IPS-15b (cell line): ENCODE measurements around the gene ZNF558.

Experiments used
- H3K27me3 ChIP-seq: one replicate; pipeline ENCODE4 v1.6.1; 2013; ENCODE audit warnings: low read length; ENCODE audit not compliant: control insufficient read depth, insufficient read depth
- H3K36me3 ChIP-seq: one replicate; pipeline ENCODE4 v1.6.1; 2013; ENCODE audit warnings: low read length; ENCODE audit not compliant: control insufficient read depth, insufficient read depth
- H3K4me1 ChIP-seq: one replicate; pipeline ENCODE4 v1.6.1; 2013; ENCODE audit warnings: mild to moderate bottlenecking, low read length; ENCODE audit not compliant: control insufficient read depth, insufficient read depth
- H3K4me3 ChIP-seq: one replicate; pipeline ENCODE4 v1.5.1; 2013; ENCODE audit warnings: low read depth, low read length
- H3K9ac ChIP-seq: one replicate; pipeline ENCODE4 v1.6.1; 2013; ENCODE audit warnings: low read depth, mild to moderate bottlenecking, low read length
- H3K9me3 ChIP-seq: one replicate; pipeline ENCODE4 v1.6.1; 2013; ENCODE audit warnings: mild to moderate bottlenecking, low read length; ENCODE audit not compliant: control insufficient read depth, insufficient read depth

ZNF558 gene

DNA sequence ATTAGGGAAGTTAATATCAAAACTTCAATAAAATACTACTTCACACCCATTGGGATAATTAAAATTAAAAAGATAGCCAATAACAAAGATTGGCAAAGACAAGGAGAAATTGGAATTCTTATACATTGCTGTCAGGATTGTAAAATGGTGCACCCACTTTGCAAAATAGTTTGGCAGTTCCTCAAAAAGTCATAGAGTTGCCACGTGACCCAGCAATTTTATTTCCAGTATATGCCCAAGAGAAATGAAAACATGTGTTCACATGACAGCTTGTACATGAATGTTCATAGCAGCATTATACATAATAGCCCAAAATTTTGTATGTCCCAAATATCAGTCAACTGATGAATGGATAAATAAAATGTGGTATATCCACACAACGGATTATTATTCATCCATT, 3.3 kb upstream of the ZNF558 start:
- Histone ChIP-seq H3K4me3 (no peak overlapping the region), H3K36me3 (no peaks in the 10 kb centered on the region), H3K27me3 (no peaks in the 10 kb centered on the region), H3K9ac (no peak overlapping the region), H3K9me3 (peaks cover 8% of the 10 kb centered on the region), H3K4me1 (no peaks in the 10 kb centered on the region)

DNA sequence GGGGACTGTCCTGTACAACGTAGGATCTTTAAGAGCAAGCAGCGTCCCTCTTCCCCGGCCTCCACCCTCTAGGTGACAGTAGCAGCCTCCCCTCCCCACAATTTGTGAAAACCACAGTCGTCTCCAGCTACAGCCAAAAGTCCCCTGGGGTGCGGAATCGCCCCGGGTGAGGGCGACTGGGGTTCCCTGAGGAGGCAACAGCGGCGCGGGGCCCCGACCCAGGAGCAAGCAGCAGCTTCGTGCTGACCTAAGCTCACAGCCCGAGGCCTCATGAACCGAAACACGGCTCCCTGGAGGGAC, 322 bp downstream of the ZNF558 start:
- H3K9me3 ChIP-seq, result no peaks in the 10 kb centered on the region
- H3K9ac ChIP-seq, result no peak overlapping the region
- no peaks in the 10 kb centered on the region for H3K27me3 ChIP-seq
- H3K4me3 ChIP-seq, result peak overlapping the region; percentile 53
- no peaks in the 10 kb centered on the region for H3K4me1 ChIP-seq
- H3K36me3 ChIP-seq, result no peaks in the 10 kb centered on the region

DNA sequence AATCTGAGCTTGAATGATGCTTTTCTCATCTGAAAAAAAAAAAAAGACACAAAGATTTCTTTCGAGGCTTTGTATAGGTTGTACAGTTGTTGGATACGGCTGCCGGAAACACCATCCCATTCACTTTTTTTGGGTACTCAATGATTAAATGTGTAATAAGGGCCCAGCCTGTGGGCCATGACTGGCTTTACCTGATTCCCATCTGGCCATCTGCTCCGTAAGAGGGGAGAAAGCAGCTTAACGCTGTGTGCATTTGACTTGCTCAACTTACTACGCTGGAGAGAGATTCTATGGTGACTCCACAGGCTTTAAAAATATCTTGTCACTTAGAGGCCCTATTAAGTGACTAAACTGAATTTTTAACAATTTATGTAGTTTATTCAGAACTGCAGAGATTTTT, 731 bp downstream of the ZNF558 start:
- Histone ChIP-seq H3K4me3 (no peak overlapping the region), H3K4me1 (no peaks in the 10 kb centered on the region), H3K9ac (no peak overlapping the region), H3K9me3 (no peaks in the 10 kb centered on the region), H3K36me3 (no peaks in the 10 kb centered on the region), H3K27me3 (no peaks in the 10 kb centered on the region)

DNA sequence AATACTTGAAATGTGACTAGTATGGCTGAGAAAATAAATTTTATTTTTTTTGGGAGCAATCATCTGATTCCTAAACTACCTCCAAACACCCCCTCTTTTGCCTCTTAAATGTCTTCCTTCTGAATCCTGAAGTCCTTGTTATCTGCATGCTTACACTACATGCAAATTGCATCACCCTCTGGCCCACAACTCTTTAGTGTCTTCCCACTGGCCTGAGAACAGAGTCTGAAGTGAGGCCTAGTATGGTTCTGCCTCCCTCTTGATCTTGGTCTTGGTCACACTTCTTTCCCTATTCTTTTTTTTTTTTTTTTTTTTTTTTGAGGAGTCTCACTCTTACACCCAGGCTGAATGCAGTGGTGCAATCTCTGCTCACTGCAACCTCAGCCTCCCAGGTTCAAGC, 4.8 kb downstream of the ZNF558 start:
- H3K27me3 ChIP-seq, result no peaks in the 10 kb centered on the region
- H3K4me1 ChIP-seq, result no peaks in the 10 kb centered on the region
- H3K4me3 ChIP-seq, result no peak overlapping the region
- peaks cover 7% of the 10 kb centered on the region for H3K36me3 ChIP-seq
- no peaks in the 10 kb centered on the region for H3K9me3 ChIP-seq
- H3K9ac ChIP-seq, result no peak overlapping the region

DNA sequence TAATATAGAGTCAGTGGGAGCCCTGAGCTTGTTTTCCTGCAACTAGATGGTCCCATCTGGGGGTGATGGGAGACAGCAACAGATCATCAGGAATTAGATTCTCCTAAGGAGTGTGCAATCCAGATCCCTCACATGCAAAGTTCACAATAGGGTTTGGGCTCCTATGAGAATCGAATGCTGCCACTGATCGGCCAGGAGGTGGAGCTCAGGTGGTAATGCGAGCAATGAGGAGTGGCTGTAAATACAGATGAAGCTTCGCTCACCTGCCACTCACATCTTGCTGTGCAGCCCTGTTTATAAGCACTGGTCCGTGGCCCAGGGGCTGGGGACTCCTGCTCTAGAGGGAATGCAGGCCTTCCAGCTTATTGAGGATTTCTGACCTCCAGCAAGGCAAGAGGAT, 5.7 kb downstream of the ZNF558 start:
- Histone ChIP-seq H3K27me3 (no peaks in the 10 kb centered on the region), H3K36me3 (peaks cover 10% of the 10 kb centered on the region)

DNA sequence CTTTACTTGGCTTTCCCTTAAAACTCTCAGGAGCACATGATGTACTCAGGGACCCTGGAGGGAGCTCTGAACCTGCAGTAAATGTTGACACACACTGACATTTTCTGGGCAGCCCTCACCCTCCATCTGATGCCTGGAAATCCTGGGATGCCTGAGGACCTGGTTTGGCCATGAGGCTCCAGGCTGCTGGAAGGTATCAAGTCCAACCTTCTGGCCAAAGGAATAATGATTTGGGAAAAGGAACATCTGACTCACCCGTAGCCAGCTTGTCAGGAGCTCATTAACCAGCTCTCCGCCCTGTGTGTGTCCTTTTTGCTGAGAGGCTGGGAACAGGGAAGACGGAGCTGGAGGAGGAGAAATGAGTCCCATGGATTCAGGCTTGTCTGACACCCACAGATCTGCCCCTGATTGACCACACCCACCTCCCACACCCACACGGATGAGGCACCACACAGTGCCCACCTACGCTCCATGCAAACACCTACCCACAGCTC, 10.3 kb downstream of the ZNF558 start:
- H3K4me3 ChIP-seq, result no peak overlapping the region
- no peaks in the 10 kb centered on the region for H3K4me1 ChIP-seq
- no peaks in the 10 kb centered on the region for H3K27me3 ChIP-seq
- no peak overlapping the region for H3K9ac ChIP-seq
- H3K36me3 ChIP-seq, result peaks cover 12% of the 10 kb centered on the region
- H3K9me3 ChIP-seq, result peaks cover 4% of the 10 kb centered on the region

More for the DNA sequence above, 5.7 kb downstream of the ZNF558 start:
- Histone ChIP-seq H3K9ac (no peak overlapping the region), H3K4me1 (no peaks in the 10 kb centered on the region), H3K4me3 (no peak overlapping the region), H3K9me3 (no peaks in the 10 kb centered on the region)

DNA sequence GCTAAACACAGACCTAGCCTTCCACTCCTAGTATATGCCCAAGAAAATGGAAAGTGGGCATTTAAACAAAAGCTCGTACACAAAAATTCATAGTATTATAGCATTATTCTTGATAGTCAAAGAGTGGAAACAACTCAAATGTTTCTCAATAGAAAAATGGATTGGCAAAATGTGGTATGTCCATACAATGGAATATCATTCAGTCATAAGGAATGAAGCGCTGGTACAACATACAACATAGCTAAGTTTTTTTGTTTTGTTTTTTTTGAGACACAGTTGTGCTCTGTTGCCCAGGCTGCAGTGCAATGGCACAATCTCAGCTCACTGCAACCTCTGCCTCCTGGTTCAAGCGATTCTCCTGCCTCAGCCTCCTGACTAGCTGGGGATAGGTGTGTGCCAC, 11.9 kb downstream of the ZNF558 start:
- Histone ChIP-seq H3K4me1 (no peaks in the 10 kb centered on the region), H3K27me3 (no peaks in the 10 kb centered on the region), H3K9ac (no peak overlapping the region), H3K4me3 (no peak overlapping the region), H3K9me3 (peaks cover 11% of the 10 kb centered on the region), H3K36me3 (peaks cover 16% of the 10 kb centered on the region)

DNA sequence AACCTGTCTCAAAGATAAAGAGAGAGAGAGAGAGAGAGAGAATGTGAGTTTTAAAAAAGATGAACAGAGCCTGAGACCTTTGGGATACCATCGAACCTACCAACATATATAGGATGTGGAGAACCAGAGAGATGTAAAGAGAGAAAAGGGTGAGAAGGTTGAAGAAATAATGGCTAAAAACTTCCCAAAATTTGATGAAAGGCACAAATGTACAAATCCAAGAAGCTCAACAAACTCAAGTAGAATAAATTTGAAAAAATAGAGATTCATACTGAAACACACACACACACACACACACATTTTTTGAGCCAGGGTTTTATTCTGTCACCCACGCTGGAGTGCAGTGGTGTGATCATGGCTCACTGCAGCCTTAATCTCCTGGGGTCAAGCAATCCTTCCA, 16.3 kb downstream of the ZNF558 start:
- H3K9ac ChIP-seq, result no peak overlapping the region
- peaks cover 14% of the 10 kb centered on the region for H3K36me3 ChIP-seq
- no peaks in the 10 kb centered on the region for H3K27me3 ChIP-seq
- H3K4me3 ChIP-seq, result no peak overlapping the region
- H3K9me3 ChIP-seq, result peaks cover 37% of the 10 kb centered on the region
- no peaks in the 10 kb centered on the region for H3K4me1 ChIP-seq

DNA sequence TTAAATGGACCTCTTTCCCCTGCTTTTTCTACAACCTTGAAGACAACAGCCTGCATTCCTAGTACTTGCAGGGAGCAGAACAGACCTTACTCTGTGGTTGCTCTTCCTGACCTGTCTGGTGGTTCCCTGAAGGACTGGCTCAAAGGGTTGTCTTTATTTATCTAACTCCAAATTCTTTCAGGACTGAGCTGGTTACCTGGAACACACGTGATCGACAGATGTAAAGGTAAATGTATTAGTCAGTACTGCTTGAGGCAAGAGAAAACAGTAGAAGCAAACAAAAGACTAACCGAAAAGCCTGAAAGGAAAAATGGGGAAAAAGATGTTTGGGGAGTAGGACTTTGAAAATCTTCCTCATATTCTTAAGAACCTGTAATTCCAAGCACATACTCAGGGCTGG, 17.9 kb downstream of the ZNF558 start:
- H3K36me3 ChIP-seq, result peaks cover 12% of the 10 kb centered on the region
- H3K9ac ChIP-seq, result no peak overlapping the region
- no peaks in the 10 kb centered on the region for H3K4me1 ChIP-seq
- no peak overlapping the region for H3K4me3 ChIP-seq
- no peaks in the 10 kb centered on the region for H3K27me3 ChIP-seq
- H3K9me3 ChIP-seq, result peaks cover 43% of the 10 kb centered on the region

DNA sequence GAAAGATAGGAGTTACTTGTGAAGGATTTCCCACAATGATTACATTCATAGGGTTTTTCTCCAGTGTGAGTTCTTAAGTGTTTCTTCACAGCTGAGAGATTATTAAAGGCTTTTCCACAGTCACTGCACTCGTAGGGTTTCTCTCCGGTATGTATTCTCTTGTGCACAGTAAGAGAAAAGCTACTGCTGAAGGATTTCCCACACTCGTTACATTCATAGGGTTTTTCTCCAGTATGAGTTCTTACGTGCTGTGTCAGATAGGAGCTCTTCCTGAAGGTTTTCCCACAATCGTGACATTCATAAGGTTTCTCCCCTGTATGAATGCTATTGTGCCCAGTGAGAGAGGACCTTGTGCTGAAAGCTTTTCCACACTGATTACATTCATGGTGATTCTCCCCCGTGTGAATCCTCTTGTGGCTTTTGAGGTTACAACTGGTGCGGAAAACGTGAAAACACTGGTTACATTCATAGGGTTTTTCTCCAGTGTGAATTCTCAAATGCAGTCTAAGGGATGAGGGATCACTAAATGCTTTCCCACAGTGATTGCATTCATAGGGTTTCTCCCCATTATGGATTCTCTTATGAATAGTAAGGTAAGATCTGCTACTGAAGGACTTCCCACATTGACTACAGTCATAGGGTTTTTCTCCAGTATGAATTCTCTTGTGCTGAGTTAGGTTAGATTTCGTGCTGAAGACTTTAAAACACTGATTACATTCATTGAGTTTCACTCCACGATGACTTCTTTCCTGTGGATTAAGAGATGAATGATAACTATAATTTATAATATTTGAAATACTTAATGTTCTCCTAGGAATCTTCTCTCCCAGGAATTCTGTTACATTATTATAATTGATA, 20.6 kb downstream of the ZNF558 start:
- H3K36me3 ChIP-seq, result peaks cover 12% of the 10 kb centered on the region
- no peaks in the 10 kb centered on the region for H3K27me3 ChIP-seq
- H3K4me1 ChIP-seq, result no peaks in the 10 kb centered on the region
- H3K4me3 ChIP-seq, result no peak overlapping the region
- H3K9me3 ChIP-seq, result peaks cover 48% of the 10 kb centered on the region
- no peak overlapping the region for H3K9ac ChIP-seq

DNA sequence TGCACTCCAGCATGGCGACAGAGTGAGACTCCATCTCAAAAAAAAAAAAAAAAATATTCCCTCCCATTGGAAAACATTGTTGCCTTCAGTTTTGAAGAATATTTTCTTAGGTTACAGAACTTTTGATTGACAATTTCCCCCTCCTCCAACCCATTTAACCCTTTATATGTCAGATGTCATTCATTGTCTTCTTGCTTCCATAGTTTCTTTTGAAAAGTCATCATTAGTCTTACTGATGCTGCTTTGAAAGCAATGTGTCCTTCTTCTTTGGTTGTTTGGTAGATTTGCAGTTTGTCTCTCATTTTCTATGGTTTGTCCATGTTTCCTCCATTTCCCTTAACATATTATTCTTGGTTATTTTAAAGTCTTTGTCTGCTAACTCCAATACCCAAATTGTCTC, 25.4 kb downstream of the ZNF558 start:
- H3K4me3 ChIP-seq, result no peak overlapping the region
- no peaks in the 10 kb centered on the region for H3K4me1 ChIP-seq
- H3K9me3 ChIP-seq, result peaks cover 23% of the 10 kb centered on the region
- no peaks in the 10 kb centered on the region for H3K27me3 ChIP-seq
- H3K36me3 ChIP-seq, result peaks cover 5% of the 10 kb centered on the region
- H3K9ac ChIP-seq, result no peak overlapping the region

DNA sequence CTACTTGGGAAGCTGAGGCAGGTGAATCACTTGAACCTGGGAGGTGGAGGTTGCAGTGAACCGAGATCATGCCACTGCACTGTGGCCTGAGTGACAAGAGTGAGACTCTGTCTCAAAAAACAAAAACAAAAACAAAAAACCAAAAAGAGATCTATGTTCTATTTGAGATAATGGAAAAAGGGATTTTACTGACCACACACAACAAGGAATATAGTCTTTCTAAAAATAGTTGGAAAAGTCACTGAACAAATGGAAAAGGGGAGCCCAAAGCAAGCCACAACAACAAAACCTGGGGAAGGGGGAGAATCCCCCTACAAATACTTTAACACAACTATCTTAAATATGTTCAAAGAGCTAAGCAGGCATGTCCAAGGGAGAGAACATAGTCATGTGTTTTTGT, 37.3 kb downstream of the ZNF558 start:
- Histone ChIP-seq H3K9me3 (peaks cover 2% of the 10 kb centered on the region), H3K4me1 (no peaks in the 10 kb centered on the region), H3K9ac (no peak overlapping the region), H3K4me3 (no peak overlapping the region), H3K27me3 (no peaks in the 10 kb centered on the region), H3K36me3 (no peaks in the 10 kb centered on the region)
